GM18870 (cell line): Measurements from ENCODE around the gene CLMN.
A peak's percentile ranks its signal among the peaks of the same experiment; 100 is the strongest.

Experiments
- ATAC-seq: cut with Tn5 transposase; IDR thresholded peaks from one replicate; pipeline ENCODE4 v1.9.1; 2021; ENCODE audit warnings: moderate library complexity; ENCODE audit not compliant: unreplicated experiment

The CLMN gene

GRCh38 chr14:95174184-95174792 is 145.4 kb downstream of the CLMN start:
- ATAC-seq, result no peak

- no peak for ATAC-seq
Measured at GRCh38 chr14:95173518-95173917, 146.2 kb downstream of the CLMN start.

- ATAC-seq, result no peak
Measured at GRCh38 chr14:95167177-95167576, 152.5 kb downstream of the CLMN start.

GRCh38 chr14:95165517-95165916 is 154.2 kb downstream of the CLMN start:
- ATAC-seq, result no peak

- no peak for ATAC-seq
Measured at GRCh38 chr14:95164506-95164905, 155.2 kb downstream of the CLMN start.

GRCh38 chr14:95163666-95164065 is 156.0 kb downstream of the CLMN start:
- no peak for ATAC-seq

- no peak for ATAC-seq
Measured at GRCh38 chr14:95163132-95163531, 156.6 kb downstream of the CLMN start.

- no peak for ATAC-seq
Measured at GRCh38 chr14:95162641-95163040, 157.1 kb downstream of the CLMN start.

- peak; percentile 55 for ATAC-seq
Measured at GRCh38 chr14:95157327-95158189, 162.2 kb downstream of the CLMN start, which contains the start of gene DICER1. TSS of gene DICER1 (minus strand) at chr14:95157529. CDS start at chr14:95133458, 24,071 bp downstream.

GRCh38 chr14:95157048-95157326 is 162.7 kb downstream of the CLMN start:
- peak; percentile 12 for ATAC-seq

- ATAC-seq, result no peak
Measured at GRCh38 chr14:95156161-95157047, 163.3 kb downstream of the CLMN start.

GRCh38 chr14:95155045-95155444 is 164.7 kb downstream of the CLMN start:
- no peak for ATAC-seq

GRCh38 chr14:95153866-95154265 is 165.8 kb downstream of the CLMN start:
- ATAC-seq, result no peak

- ATAC-seq, result no peak
Measured at GRCh38 chr14:95151561-95151960, 168.1 kb downstream of the CLMN start.

GRCh38 chr14:95150910-95151309 is 168.8 kb downstream of the CLMN start:
- no peak for ATAC-seq

- no peak for ATAC-seq
Measured at GRCh38 chr14:95149441-95149840, 170.3 kb downstream of the CLMN start.

GRCh38 chr14:95147597-95147996 is 172.1 kb downstream of the CLMN start:
- no peak for ATAC-seq

- ATAC-seq, result no peak
Measured at GRCh38 chr14:95146079-95146771, 173.5 kb downstream of the CLMN start.

GRCh38 chr14:95144849-95145248 is 174.9 kb downstream of the CLMN start:
- ATAC-seq, result no peak

- ATAC-seq, result no peak
Measured at GRCh38 chr14:95143808-95144620, 175.7 kb downstream of the CLMN start.
